IPS-18c (cell line): ENCODE measurements around the gene HIPK2.
"Not testable (repeated sequence)": the region's sequence is repeated elsewhere in the genome, so short reads cannot be mapped to it uniquely, and the experiment has no call there.

Experiments
- H3K4me3 ChIP-seq: 2 replicates; pipeline ENCODE4 v1.7.0; 2013; ENCODE audit warnings: low read depth, mild to moderate bottlenecking, low read length, moderate library complexity; ENCODE audit not compliant: insufficient read depth
- H3K9me3 ChIP-seq: one replicate; pipeline ENCODE4 v1.6.1; 2013; ENCODE audit warnings: mild to moderate bottlenecking, low read length, moderate library complexity; ENCODE audit not compliant: control insufficient read depth, insufficient read depth

HIPK2 gene

DNA sequence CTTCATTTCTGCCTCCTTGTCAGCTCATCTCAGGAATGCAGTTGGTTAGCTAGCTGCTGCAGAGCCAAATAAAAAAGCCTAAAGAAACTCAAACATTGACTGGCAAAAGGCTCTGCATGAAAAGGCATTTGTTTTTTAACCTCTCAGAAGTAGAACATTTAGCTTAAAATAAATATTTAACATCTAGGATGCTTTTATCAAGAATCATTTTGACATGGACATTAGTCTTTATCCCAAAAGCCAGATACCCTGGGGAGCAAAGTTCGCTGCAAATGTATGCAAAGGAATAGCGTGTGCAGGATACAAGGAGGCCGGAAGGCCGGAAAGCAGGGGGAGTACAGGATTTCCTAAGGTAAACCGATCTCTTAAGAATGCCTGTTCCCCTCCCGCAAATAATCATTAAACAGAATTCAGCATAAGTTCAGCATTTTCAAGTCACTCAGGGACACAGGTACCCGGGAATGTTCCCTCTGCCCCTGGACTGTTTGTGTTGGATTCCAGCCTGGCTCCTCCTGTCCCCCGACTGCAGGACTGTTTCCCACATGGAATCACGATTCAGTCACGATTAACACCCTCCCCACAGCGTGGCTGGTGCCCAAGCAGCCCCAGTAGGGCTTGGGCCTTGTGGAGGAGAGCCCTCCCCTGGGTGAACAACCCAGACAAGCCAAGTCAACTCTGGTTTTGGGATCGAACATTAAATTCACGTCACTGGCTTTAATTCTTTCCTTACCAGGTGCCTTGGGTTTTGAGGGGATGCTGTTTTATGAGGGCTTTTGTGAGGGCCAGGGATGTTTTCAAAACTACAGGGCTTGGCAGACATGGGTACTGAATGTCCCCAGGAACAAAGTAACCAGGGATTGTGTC, 97.8 kb downstream of the HIPK2 start:
- H3K4me3 ChIP-seq: no peak overlapping the region
- H3K9me3 ChIP-seq: no peaks in the 10 kb centered on the region

GRCh38 chr7:139676390-139676789, 101.4 kb downstream of the HIPK2 start:
- Histone ChIP-seq H3K4me3 (no peak overlapping the region), H3K9me3 (no peaks in the 10 kb centered on the region)

DNA sequence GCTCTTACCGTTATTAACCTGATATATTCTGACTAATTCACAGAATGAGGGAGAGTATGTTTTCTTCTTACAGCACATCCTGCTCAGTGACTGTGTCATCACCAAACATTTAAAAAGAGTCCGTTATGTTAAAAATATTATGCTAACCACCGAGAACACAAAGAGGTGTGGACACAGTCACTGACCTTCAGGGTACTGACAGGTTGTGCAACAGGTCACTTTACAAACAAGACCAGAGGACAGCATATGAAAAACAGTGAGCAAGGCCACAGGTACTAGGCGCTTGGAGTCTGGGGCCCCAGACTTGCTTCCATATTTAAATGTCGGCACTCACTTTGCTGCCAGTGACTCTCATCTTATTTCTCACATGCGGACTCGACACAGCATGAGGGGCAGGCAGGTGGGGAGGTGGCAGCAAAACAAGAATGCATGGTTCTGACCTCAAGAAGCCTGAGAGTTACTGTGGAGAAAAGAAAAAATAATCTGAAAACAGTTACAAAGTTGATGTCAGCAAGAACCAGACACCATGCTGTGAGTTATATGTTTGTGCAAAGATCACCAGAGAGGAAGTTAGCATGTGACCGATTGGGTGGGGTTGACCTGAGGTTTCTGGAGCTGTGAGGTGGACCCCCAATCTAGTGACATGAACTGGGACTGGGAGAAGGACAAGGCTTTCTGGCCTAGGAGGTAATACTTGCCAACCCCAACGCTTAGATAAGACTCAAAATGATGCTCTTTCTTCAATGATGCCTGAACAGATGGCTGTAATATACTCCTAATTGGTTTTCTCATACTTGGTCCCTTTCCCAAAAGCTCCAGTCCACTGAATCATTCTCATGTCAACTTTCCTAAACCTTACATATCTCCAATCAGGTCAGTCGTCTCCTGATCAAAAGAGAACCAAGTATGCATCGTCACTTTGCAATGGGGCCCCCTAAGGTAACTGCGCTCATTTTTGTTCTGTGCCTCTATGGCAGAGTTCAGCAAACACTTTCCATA, 102.4 kb downstream of the HIPK2 start:
- no peak overlapping the region for H3K4me3 ChIP-seq
- no peaks in the 10 kb centered on the region for H3K9me3 ChIP-seq

DNA sequence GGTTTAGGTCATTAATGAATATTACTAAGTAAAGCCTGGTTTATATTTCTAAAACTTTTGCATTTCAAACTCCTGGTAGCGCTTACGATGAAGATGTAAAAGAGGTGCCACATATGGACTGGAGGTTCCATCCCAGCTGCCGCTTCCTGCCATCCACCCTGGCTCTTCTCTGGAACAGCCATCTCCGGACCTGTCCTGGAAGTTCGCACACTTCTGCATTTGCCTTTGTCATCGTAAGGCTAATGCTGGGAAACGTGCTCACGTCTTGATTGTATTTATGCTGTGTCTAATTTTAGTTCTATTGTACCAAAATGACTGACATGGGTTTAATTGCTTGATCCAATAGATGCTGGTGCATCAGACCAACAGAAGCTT, 103.1 kb downstream of the HIPK2 start:
- Histone ChIP-seq H3K9me3 (no peaks in the 10 kb centered on the region), H3K4me3 (no peak overlapping the region)

GRCh38 chr7:139674341-139674740, 103.5 kb downstream of the HIPK2 start:
- no peaks in the 10 kb centered on the region for H3K9me3 ChIP-seq
- H3K4me3 ChIP-seq: no peak overlapping the region

DNA sequence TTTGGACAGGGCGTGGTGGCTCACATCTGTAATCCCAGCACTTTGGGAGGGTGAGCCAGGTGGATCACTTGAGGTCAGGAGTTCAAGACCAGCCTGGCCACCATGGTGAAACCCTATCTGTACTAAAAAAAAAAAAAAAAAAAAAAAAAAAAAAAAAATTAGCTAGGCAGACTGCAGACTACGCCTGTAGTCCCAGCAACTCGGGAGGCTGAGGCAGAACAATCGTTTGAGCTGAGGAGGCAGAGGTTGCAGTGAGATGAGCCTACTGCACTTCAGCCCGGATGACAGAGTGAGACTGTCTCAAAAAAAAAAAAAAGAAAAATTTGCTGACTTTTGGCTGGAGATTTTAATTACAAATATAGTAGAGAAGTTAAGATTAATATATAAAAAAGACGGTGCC, 104.0 kb downstream of the HIPK2 start:
- Histone ChIP-seq H3K9me3 (no peaks in the 10 kb centered on the region), H3K4me3 (no peak overlapping the region)

DNA sequence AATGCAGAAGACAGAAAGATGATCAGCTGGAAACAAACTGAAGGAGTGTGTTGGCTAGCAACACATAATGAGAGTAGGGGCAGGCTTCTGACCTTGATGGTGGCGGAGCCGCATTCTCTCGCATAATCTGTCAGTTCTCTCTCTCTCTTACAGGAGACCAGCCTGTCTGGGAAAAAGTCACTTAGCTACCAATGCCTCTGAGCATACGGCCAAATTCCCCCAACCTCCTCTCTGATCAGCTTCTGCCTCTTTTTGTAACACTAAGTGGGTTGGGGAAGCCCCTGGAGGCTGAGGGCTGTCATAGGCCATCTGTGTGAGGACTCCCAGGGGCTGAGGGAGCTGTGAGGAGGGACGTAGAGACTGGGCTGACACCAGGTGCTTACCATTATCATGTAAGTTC, 104.6 kb downstream of the HIPK2 start:
- H3K9me3 ChIP-seq: no peaks in the 10 kb centered on the region
- H3K4me3 ChIP-seq: no peak overlapping the region

- H3K9me3 ChIP-seq: no peaks in the 10 kb centered on the region
- H3K4me3 ChIP-seq: no peak overlapping the region
Observed at GRCh38 chr7:139671967-139672366, 105.8 kb downstream of the HIPK2 start.

GRCh38 chr7:139670662-139671061, 107.1 kb downstream of the HIPK2 start:
- not testable (repeated sequence) for H3K9me3 ChIP-seq, H3K4me3 ChIP-seq

GRCh38 chr7:139669106-139670061, 108.4 kb downstream of the HIPK2 start:
- Histone ChIP-seq H3K9me3 (no peaks in the 10 kb centered on the region), H3K4me3 (no peak overlapping the region)

GRCh38 chr7:139667377-139667776, 110.4 kb downstream of the HIPK2 start:
- Histone ChIP-seq H3K4me3 (no peak overlapping the region), H3K9me3 (no peaks in the 10 kb centered on the region)

- Histone ChIP-seq H3K9me3 (no peaks in the 10 kb centered on the region), H3K4me3 (no peak overlapping the region)
Observed at GRCh38 chr7:139666501-139666900, 111.3 kb downstream of the HIPK2 start.

GRCh38 chr7:139664434-139664833, 113.4 kb downstream of the HIPK2 start:
- no peaks in the 10 kb centered on the region for H3K9me3 ChIP-seq
- no peak overlapping the region for H3K4me3 ChIP-seq

- Histone ChIP-seq H3K9me3 (no peaks in the 10 kb centered on the region), H3K4me3 (no peak overlapping the region)
Observed at GRCh38 chr7:139663608-139664177, 114.1 kb downstream of the HIPK2 start.

DNA sequence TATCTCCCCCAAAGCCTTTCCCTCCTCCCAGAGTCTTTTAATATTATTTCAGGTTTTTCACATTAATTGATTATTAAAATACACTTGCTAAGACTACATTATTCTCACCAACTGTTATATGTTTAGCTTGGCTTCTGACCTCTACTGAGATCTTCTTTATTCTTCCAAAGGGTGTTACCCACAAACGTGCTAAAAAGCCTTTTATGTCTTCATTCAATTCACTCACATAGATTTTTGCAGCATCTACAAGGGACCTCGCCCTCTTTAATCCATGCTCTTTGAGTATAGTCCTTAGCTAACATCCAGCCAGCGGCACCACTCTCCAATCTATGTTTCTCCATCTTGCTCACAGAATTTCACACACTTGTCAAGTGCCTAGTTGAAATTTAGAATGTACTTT, 115.9 kb downstream of the HIPK2 start:
- H3K9me3 ChIP-seq: no peaks in the 10 kb centered on the region
- H3K4me3 ChIP-seq: no peak overlapping the region

DNA sequence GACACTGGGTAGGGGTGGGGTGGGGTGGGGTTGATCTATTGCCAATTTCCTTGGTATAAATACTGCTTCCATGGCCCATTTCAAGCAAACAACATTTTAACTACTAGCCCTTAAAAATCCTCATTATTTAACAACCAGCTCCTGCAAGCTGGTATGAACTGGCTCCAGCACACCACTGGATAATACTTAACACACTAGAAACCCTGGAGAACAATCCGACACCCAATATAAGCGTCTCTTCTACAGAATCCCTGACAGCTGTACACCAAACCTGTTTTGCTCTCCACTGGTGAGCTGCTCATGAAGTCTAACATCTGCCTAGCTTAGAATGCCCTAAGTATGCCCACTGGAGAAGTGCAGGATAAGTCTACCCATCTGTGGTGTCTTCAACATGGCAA, 116.8 kb downstream of the HIPK2 start:
- H3K9me3 ChIP-seq: no peaks in the 10 kb centered on the region
- H3K4me3 ChIP-seq: no peak overlapping the region
